NCI-H2081 treated with DMSO at 0.1 percent for 48 hours (cell line): ENCODE data around the gene ESYT1.
A peak's percentile ranks its signal among the peaks of the same experiment; 100 is the strongest.

ENCODE experiments used
- DNase-seq: peaks from one replicate; lab custom pipeline; 2025; lab: John Stamatoyannopoulos, UW

The ESYT1 gene

DNA sequence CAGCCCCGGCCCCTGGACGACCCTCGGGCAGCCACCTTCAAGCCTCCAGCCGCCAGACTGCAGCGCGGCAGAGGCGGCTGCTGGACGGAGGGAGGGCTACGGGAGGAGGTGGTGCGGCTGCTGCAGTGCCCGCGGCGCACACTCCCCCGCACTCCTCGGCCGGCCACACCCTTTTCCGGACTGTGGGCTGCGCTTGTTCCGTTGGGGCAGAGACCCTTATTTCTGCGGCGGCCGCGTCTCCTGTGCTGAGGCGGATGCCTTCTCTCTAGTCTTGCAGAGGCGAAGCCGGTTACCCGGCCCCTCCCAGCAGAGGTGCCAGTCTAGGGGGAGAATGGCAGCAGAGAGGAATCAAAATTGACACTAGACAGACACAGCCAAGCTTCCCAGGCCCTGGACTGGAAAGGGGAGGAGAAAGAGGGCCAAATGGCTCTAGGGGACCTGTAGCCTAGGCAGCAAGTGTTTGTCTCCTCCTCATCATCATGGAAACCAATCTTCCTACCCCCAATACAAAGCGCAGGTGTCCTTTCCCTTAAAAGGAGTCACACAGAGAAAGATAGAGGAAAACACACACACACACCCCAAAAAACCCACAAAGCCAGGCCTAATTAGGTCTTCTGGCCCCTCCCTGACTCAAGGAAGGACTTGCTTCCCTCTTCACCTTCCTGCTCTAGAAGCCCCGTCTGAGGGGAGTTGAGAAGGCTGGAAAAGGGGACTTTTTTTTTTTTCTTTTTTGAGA is 1.3 kb downstream of the ESYT1 start:
- no peak for DNase-seq

DNA sequence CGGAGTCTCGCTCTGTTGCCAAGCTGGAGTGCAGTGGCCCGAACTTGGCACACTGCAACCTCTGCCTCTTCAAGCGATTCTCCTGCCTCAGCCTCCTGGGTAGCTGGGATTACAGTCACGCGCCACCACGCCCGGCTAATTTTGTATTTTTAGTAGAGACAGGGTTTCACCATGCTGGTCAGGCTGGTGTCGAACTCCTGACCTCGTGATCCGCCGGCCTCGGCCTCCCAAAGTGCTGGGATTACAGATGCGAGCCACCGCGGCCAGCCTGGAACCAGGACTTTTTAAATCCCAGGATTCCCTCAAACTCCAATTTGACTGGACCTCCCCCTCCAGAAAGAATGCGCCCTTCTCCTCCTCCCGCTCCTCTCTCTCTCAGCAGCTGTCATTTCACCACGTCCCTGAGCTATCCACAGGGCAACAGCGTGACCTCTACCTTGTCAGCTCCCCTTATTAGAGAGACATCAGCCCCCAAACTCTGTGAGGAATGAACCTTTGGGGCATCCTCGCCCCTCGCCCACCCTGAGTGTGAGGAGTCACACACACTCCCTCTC is 2.0 kb downstream of the ESYT1 start:
- DNase-seq = no peak

GRCh38 chr12:56130876-56131275 is 2.8 kb downstream of the ESYT1 start:
- no peak for DNase-seq

DNA sequence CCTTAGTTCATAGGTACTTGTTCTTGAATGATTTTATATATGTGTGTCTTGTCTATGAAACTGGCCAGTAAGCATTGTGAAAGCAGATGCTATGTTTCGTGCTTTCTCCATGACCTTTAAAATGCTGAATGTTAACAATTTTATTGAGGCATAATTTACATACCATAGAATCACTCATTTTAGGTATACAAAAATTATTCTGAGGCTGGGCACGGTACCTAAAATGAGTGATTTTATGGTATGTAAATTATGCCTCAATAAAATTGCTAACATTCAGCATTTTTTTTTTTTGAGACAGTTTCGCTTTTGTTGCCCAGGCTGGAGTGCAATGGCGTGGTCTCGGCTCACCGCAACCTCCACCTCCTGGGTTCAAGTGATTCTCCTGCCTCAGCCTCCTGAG is 6.8 kb downstream of the ESYT1 start:
- DNase-seq = no peak

DNA sequence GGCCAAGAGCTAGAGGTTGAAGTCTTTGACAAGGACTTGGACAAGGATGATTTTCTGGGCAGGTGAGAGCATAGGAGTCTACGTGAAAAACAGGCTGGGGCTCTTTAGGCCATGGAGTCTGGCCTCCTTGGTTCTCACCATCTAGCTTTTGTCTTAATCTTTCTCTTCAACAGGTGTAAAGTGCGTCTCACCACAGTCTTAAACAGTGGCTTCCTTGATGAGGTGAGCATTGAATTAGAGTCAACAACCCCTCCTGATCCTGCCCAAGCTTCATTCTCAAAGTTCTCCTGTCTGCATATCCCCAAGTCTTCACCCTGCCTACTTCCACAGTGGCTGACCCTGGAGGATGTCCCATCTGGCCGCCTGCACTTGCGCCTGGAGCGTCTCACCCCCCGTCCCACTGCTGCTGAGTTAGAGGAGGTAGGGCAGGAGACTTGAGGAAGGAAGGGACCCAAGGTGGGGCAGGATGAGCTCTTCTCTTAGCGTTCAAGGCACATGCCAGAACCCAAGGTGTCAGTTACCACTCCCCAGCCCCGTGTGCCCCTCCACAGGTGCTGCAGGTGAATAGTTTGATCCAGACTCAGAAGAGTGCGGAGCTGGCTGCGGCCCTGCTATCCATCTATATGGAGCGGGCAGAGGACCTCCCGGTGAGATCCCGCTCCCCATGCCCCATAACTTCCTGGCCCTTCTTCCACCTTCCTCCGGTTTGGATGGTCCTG is 9.9 kb downstream of the ESYT1 start:
- DNase-seq = no peak

GRCh38 chr12:56141946-56142784 is 14.1 kb downstream of the ESYT1 start:
- DNase-seq = no peak

DNA sequence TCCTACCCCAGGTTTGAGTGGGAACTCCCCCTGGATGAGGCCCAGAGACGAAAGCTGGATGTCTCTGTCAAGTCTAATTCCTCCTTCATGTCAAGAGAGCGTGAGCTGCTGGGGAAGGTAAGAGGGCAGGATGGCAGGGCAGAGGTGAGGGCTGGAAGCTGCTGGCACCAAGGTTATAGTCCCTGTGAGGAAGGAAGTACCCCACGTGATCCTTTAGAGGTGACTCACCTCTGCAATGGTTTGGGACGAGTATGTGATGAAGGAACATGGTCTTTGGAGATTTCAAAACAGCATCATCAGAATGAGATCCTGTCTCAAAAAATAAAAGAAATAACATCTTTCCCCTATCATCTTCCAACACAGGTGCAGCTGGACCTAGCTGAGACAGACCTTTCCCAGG is 15.2 kb downstream of the ESYT1 start:
- DNase-seq = no peak

DNA sequence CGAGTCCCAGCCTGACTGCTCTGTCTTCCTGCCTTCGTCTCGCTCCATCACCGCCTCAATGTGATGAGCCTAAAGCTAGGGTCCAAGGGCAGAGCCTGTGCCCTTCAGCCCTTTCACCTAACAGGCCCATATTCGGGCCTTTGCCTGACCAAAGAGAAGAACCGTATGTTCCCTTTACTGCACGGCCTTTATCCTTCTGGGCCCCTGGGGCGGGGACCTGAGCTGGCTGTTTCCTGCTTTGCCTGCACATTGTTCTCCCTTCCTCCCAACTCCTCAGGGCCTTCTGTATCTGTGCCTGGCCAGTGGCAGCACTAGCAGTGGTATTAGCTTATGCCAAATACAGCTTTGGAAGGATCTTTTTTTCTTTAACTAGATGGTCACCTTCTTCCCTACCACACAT is 15.8 kb downstream of the ESYT1 start:
- no peak for DNase-seq

DNA sequence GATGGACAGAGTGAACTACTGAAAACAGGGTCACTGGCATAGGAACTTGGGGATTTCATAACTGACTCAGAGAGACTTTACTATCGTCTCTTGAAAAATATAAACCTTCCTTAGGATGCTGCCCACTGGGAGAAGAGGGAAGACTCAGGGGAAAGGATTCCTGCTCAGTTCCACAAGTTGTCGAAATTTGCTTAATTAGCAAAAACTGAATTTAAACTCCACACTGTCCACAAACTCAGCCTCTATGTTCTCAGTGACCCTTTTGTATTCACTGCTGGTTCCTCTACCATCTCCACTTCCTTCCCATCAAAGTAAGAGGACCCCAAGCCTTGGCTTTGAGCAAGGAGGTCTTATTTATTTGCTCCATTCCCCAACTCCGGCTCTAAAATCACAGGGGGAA is 17.1 kb downstream of the ESYT1 start:
- DNase-seq = no peak

GRCh38 chr12:56146492-56147460 is 18.7 kb downstream of the ESYT1 start:
- no peak for DNase-seq

DNA sequence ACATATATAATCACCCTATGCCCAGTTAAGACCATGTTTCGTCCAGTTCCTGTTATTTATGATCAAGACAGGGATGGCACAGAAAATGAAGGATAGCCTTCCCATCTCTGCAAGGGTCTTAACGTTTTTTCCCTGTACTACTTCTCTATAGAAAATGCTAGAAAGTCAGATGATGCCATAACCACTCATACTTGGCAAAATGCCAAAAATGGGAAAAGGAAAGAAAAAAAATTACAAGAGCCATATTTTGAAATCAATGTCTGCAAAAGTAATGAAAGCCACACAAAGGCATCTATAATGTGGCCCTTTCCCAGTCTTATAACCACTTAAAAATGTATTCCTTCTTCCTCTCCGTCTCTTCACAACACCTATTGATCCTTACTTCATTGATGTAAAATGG is 22.5 kb downstream of the ESYT1 start:
- no peak for DNase-seq

DNA sequence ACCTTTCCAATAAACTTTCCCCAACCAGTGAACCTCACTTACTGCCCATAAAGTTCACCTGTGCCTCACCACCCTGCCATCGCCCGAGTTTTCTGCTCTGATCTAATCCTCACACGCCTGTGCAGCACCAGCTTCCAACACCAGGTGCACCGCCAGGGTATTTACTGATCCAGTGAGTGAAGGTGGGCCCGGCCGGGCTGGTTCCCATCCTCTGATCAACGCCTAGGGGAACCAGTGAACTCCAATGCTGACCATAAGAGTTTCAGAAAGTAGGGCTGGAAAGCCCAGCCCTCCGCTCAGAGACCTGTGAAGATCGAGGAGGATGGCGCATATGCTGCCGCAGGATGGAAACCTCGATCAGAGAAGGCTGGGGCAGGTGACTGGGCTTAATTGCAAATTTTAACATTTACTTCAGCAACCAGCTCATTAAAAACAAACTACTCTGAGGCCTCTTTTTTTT is 23.6 kb downstream of the ESYT1 start:
- no peak for DNase-seq

- peak; percentile 30 for DNase-seq
Observed at GRCh38 chr12:56152132-56152755, 24.2 kb downstream of the ESYT1 start, which contains the start of gene MYL6B. TSS of gene MYL6B (plus strand) at chr12:56152587. CDS start at chr12:56153919, 1,332 bp downstream.

DNA sequence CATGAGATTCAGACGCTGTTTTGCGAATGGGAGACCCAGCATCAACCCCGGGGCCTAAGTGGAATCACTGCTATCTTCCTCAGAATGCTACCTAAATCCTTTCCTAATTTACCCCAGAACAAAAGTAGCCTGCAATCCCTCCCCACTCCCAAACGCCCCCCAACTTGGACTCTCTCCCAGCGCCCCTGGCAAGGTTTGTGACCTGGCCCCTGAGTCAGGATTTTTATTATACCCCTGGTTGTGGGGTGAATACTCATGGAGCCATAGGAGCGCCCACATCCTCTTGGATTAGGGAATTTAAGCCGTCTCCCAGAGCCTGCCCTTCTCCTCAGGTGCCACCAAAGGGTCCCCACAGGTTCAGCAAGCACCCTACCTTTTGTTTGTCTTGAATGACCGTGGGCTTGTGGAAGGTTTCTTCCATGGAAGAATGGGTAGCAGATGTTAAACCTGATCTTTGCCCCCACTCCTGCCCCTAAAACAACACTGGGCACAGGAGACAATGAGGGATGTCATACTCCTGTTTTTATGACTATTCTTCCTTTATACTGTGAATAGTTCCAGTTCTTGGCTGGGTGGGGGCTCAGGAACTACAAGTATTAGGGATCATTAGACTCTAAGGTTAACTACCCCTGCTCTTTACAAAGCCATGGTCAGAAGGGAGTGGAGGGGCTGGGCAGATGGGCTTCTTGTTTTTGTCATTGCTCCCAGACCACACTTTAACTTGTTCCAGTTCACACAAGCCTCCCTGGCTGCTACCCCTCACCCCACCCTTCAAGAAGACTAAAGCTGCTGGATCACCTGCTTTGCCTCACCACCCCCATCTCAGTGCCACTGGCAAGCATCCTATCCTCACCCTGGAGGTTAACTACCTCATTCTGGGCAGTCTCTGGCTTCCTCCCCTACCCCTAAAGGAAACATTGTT is 24.9 kb downstream of the ESYT1 start:
- no peak for DNase-seq

DNA sequence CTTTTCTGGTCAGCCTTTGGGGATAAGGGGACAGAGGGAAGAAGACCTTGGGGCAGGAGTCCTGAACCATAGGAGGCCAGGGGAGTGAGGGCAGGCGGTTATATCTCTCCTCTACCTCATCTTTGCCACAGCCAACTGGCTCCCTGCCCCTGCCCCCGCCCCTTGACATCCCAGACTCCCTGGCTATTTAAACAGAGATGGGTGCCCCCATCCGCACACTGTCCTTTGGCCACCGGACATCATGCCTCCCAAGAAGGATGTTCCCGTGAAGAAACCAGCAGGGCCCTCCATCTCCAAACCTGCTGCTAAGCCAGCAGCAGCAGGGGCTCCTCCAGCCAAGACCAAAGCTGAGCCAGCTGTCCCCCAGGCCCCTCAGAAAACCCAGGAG is 25.6 kb downstream of the ESYT1 start:
- no peak for DNase-seq

- no peak for DNase-seq
Observed at GRCh38 chr12:56154246-56154771, 26.2 kb downstream of the ESYT1 start.

GRCh38 chr12:56154818-56155217 is 26.8 kb downstream of the ESYT1 start:
- DNase-seq = no peak

DNA sequence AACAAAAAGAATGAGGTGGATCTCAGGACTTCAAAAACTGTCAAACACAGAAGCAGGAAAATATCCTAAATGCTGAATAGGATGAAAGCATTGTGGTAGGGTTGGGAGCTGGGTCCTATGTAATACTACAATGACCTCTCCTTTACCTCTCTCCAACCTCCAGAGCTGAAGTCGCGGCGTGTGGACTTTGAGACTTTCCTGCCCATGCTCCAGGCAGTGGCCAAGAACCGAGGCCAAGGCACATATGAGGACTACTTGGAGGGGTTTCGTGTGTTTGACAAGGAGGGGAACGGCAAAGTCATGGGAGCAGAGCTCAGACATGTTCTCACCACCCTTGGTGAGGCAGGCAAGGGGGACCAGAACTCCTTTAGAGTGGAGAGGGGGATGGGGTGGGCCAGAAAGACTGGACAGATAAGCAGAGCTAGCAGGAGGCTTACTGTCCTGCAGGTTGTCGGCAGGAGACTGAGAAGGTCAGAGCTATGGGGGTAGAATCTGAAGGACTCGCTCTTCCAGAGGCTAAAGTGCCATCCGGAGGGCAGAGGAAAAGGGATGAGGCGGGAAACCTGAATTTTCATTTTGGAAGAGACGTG is 27.3 kb downstream of the ESYT1 start:
- DNase-seq = no peak
